ENCODE results near the gene HHIPL1.

GRCh38 chr14:99654235-99654985 is 9.5 kb downstream of the HHIPL1 start:
- TF ChIP-seq POLR2AphosphoS5 (IDR thresholded peaks at IDR 0.05; ENCODE audit: low read depth, low read length) (no peak), TAF1 (IDR thresholded peaks at IDR 0.05; ENCODE audit: low read depth, low read length) (no peak), POLR2A (IDR thresholded peaks at IDR 0.05; ENCODE audit: low read depth, low read length) (no peak), POU2F2 (IDR thresholded peaks at IDR 0.05; ENCODE audit: low read depth, low read length) (no peak), SPI1 (IDR thresholded peaks at IDR 0.05; ENCODE audit: low read depth, low read length) (no peak)

Data from GM12891 (cell line).